GM12892 (cell line): ENCODE data around the gene ATP8A2.

Source experiments
- POLR2A ChIP-seq: IDR thresholded peaks from 2 replicates; pipeline ENCODE4 v1.6.1; 2011; ENCODE audit warnings: low read depth, low read length, control low read depth
- POLR2AphosphoS5 ChIP-seq: IDR thresholded peaks from 2 replicates; pipeline ENCODE4 v1.6.1; 2011; ENCODE audit warnings: low read depth, low read length, control low read depth
- TAF1 ChIP-seq: IDR thresholded peaks from 2 replicates; pipeline ENCODE4 v1.6.1; 2011; ENCODE audit warnings: low read depth, mild to moderate bottlenecking, control low read depth, low read length, borderline replicate concordance

DNA sequence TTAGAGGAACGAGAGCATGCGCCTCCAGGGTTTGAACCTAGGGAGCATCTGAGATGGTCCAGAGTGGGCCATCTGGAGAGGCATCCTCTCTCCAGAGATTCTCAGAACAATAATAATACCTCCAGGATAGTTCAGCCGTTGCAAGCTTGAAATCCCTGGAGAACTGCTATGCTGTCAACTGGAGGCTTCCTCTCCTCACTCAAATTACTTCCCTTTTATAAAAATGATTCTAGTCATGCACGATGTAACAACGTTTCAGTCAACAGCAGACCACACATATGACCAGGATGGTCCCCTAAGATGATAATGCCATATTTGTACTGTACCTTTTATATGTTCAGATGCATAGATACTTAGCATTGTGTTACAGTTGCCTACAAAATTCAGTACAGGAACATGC, 571.3 kb downstream of the ATP8A2 start:
- TF ChIP-seq POLR2A (no peak), TAF1 (no peak), POLR2AphosphoS5 (no peak)
